GM12878 (cell line): Measurements from ENCODE around the gene C1orf50. TPM values are rescaled to one million over a fixed set of nuclear protein-coding genes. Genes with fewer than 3 reads are reported as not detected.
"Not testable (repeated sequence)": the region's sequence is repeated elsewhere in the genome, so short reads cannot be mapped to it uniquely, and the experiment has no call there.

Experiments
- ATAC-seq: fragments of 200-7000 bp; cut with Tn5 transposase; 3 replicates; pipeline ENCODE4 v1.9.1; 2020; ENCODE audit warnings: mild to moderate bottlenecking, moderate library complexity
- BruUV-seq: library from RNA; stranded (reverse); fragments of 400-500 nt; replicated peaks from 2 replicates; lab custom pipeline; 2021; lab: Mats Ljungman, UMichigan
- CTCF ChIA-PET: fragments of 300-600 bp; sonication (Branson Sonifier 250); formaldehyde crosslinking; extraction: SDS; loops from one replicate; lab custom pipeline; 2021; ENCODE audit warnings: inconsistent platforms; lab: Yijun Ruan, JAX
- POLR2A ChIA-PET: fragments of 350-600 bp; formaldehyde crosslinking; extraction: SDS; loops from one replicate; lab custom pipeline; 2021; ENCODE audit warnings: inconsistent platforms; lab: Charles Lee
- RAD21 ChIA-PET: fragments of 300-600 bp; sonication (Branson Sonifier 250); formaldehyde crosslinking; loops from one replicate; lab custom pipeline; 2023; ENCODE audit warnings: antibody characterized with exemption; ENCODE audit not compliant: unreplicated experiment; lab: Charles Lee
- SMC1A ChIA-PET: fragments of 300-600 bp; sonication (Branson Sonifier 250); formaldehyde crosslinking; loops from one replicate; lab custom pipeline; 2023; ENCODE audit not compliant: unreplicated experiment, uncharacterized antibody; lab: Charles Lee
- DNase-seq: peaks from one replicate; pipeline ENCODE4 v3.0.0-alpha.2; 2011; ENCODE audit warnings: low read depth, low spot score
- FAIRE-seq: peaks from 3 replicates; lab custom pipeline; 2011; peaks lifted over from hg19 to GRCh38; lab: Jason Lieb, UNC
- H2AFZ ChIP-seq: 2 replicates; pipeline ENCODE4 v1.6.0; 2011; ENCODE audit warnings: low read depth, low read length, control low read depth; ENCODE audit not compliant: control insufficient read depth
- H3K27ac ChIP-seq: 2 replicates; pipeline ENCODE4 v1.5.1; 2011; ENCODE audit warnings: control low read depth; ENCODE audit not compliant: control insufficient read depth, insufficient read depth
- H3K27me3 ChIP-seq, 2 experiments: replicated peaks in 1 of 2; 2 replicates each; pipeline versions ENCODE4 v1.6.0 to v1.6.1; 2011; ENCODE audit warnings: low read length in 1 of 2; ENCODE audit not compliant: control insufficient read depth in 2 of 2, insufficient read depth in 2 of 2
- H3K36me3 ChIP-seq, 2 experiments: 2 replicates each; pipeline ENCODE4 v1.5.1; 2011; ENCODE audit warnings: low read length in 1 of 2; ENCODE audit not compliant: control insufficient read depth in 2 of 2, insufficient read depth in 2 of 2
- H3K4me1 ChIP-seq: 2 replicates; pipeline ENCODE4 v1.6.1; 2011; ENCODE audit warnings: mild to moderate bottlenecking, low read length, moderate library complexity, mixed read lengths; ENCODE audit not compliant: control insufficient read depth, insufficient read depth
- H3K4me2 ChIP-seq: 2 replicates; pipeline ENCODE4 v1.6.0; 2011; ENCODE audit warnings: control low read depth; ENCODE audit not compliant: control insufficient read depth, insufficient read depth
- H3K4me3 ChIP-seq: fragments of 200-600 bp; sonication (generic); 2 replicates; pipeline ENCODE4 v1.5.1; 2016
- H3K79me2 ChIP-seq: 2 replicates; pipeline ENCODE4 v1.6.0; 2011; ENCODE audit warnings: low read length; ENCODE audit not compliant: control insufficient read depth, insufficient read depth
- H3K9ac ChIP-seq: 2 replicates; pipeline ENCODE4 v1.8.0; 2011; ENCODE audit warnings: low read length, control low read depth, mixed read lengths; ENCODE audit not compliant: control insufficient read depth, insufficient read depth
- H3K9me3 ChIP-seq: replicated peaks from 3 replicates; pipeline ENCODE4 v1.5.1; 2011; ENCODE audit warnings: mild to moderate bottlenecking, low read length; ENCODE audit not compliant: control insufficient read depth, insufficient read depth
- H4K20me1 ChIP-seq: 2 replicates; pipeline ENCODE4 v1.6.0; 2011; ENCODE audit not compliant: control insufficient read depth, insufficient read depth
- FOXK2 ChIP-seq: fragments of 450-650 bp; IDR thresholded peaks from 2 replicates; pipeline ENCODE4 v1.6.1; 2017; ENCODE audit warnings: mild to moderate bottlenecking, moderate library complexity
- MEF2B ChIP-seq: fragments of 450-650 bp; IDR thresholded peaks from 2 replicates; pipeline ENCODE4 v1.6.1; 2018; ENCODE audit warnings: mild to moderate bottlenecking, moderate library complexity; ENCODE audit not compliant: partially characterized antibody, poor library complexity, severe bottlenecking
- NFYB ChIP-seq: IDR thresholded peaks from 2 replicates; pipeline ENCODE4 v1.6.1; 2011; ENCODE audit warnings: low read depth, mild to moderate bottlenecking, low read length, improper control_type of control experiment, moderate library complexity; ENCODE audit not compliant: insufficient read depth
- YBX1 ChIP-seq: fragments of 450-650 bp; IDR thresholded peaks from 2 replicates; pipeline ENCODE4 v1.6.1; 2016; ENCODE audit warnings: antibody characterized with exemption
- WGBS: methylation state at CpG from one replicate; pipeline ENCODE4 v1.1.6; 2016; ENCODE audit warnings: low lambda C conversion rate; ENCODE audit not compliant: insufficient replicate concordance, insufficient coverage; ENCODE audit errors: missing lambda C conversion rate; 5-methylcytosine and 5-hydroxymethylcytosine counted together
- in situ Hi-C: fragments of 300-500 bp; cut with MboI; formaldehyde crosslinking; loops from 9 replicates; pipeline ENCODE4 v1.14.3; 2018; ENCODE audit warnings: mixed read lengths
- intact Hi-C: fragments of 100-400 bp; cut with micrococcal nuclease; formaldehyde crosslinking; loops from one replicate; pipeline ENCODE4 v1.14.2; 2022; ENCODE audit not compliant: unreplicated experiment
- polyA plus RNA-seq, 11 experiments: library from polyadenylated mRNA; depleted of rRNA in 4 of 11; unstranded in 6 of 11; stranded (reverse) in 5 of 11; fragments of >200 nt; fragmentation: Nextera tagmentation in 4 of 11; fragmentation: Illumina TruSeq in 1 of 11; extraction: Ambion mirVana in 4 of 11; extraction: Trizol in 1 of 11; gene quantifications; 1 replicate in 1 of 11; 2 replicates in 10 of 11; pipeline versions ENCODE4 v1.2.1 to v1.2.3, GENCODE V29; 2011 to 2016; ENCODE audit warnings: inconsistent platforms in 2 of 11, missing spikeins in 2 of 11, low read depth in 1 of 11
- total RNA-seq, 4 experiments: library from RNA; depleted of rRNA in 3 of 4; stranded (reverse); fragments of >200 nt in 3 of 4; fragmentation: Illumina TruSeq in 1 of 4; extraction: Trizol in 1 of 4; gene quantifications; 2 replicates each; pipeline versions ENCODE4 v1.2.1 to v1.2.3, GENCODE V29; 2013 to 2021
- TF ChIP-seq, protein P1 (sequence below): IDR thresholded peaks from 2 replicates; pipeline ENCODE4 v1.6.1; 2011; ENCODE audit warnings: borderline replicate concordance, low read depth, mild to moderate bottlenecking, moderate library complexity, mixed read lengths, low read length; ENCODE audit not compliant: insufficient read depth; ENCODE audit errors: extremely low read length

C1orf50 gene
- total and polyA plus RNA-seq, 10 of the 15 experiments (the other 5 are each of a cell fraction or from before 2014, with no cell fraction given), result 1.2 to 10.7 (median 6.7) TPM

- H3K79me2 ChIP-seq, result no peaks in the 10 kb centered on the region
- no peak overlapping the region for H3K4me3 ChIP-seq
- H4K20me1 ChIP-seq, result no peaks in the 10 kb centered on the region
- ChIA-PET CTCF (interaction anchor here (1.4 kb wide), 1 partner anchor 9 kb away, joined by 3 read pairs; no protein-coding TSS in a partner anchor), RAD21 (no interaction called here), SMC1A (no interaction called here), POLR2A (interaction anchor here (0.5 to 1.2 kb wide), 2 partner anchors 10 to 468 kb away, joined by 3 to 5 read pairs; partner anchors contain the start of gene ERMAP)
- H3K27me3 ChIP-seq, result no peaks in the 10 kb centered on the region
- H2AFZ ChIP-seq, result no peak overlapping the region
- H3K4me2 ChIP-seq, result no peak overlapping the region
- no peak overlapping the region for H3K9ac ChIP-seq
- no peak for FAIRE-seq
- H3K27ac ChIP-seq, result no peak overlapping the region
- no peaks in the 10 kb centered on the region for H3K9me3 ChIP-seq
- no TSS peak for BruUV-seq
- DNase-seq, result no peak
- in situ Hi-C loops, result no loop called here
- no peak for TF ChIP-seq NFYB
- TF ChIP-seq, protein P1, sequence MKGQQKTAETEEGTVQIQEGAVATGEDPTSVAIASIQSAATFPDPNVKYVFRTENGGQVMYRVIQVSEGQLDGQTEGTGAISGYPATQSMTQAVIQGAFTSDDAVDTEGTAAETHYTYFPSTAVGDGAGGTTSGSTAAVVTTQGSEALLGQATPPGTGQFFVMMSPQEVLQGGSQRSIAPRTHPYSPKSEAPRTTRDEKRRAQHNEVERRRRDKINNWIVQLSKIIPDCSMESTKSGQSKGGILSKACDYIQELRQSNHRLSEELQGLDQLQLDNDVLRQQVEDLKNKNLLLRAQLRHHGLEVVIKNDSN, result no peak
- 93% methylated on average over 5 of the region's 5 CpGs for WGBS
- intact Hi-C loops, result no loop called here
- no peak for ATAC-seq
- H3K4me1 ChIP-seq, result no peaks in the 10 kb centered on the region
- H3K36me3 ChIP-seq, result no peaks in the 10 kb centered on the region
Observed at GRCh38 chr1:42806593-42806992, 39.5 kb downstream of the C1orf50 start.

DNA sequence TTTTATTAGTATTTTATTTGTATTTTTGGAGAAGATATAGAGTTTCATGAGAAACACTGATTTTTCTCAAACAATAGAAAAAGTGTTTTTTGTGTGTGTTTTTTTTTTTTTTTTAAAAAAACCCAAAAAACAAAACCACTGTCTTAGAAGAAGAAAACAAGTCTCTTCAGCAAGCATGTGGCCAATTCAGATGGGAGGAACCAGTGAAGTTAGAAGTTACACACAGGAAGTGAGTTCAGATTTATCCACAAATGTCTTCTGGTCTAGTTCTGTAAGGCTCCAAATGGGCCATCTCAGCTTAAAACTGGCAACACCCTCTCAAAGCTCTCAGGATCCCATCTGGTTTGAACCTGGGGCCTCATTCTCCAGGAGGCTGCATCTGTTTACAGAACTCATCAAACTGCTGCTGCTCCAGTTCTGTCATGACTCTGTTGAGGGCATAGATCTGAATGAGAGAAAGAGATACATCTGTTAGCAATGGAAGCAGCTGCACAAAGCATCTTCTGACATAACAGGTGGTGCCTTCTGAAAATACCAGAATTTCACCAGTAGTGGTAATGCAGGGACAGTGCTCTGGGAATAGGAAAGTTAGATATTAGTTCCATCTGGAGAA lies 40.1 kb downstream of the C1orf50 start:
- ATAC-seq, result no peak
- TF ChIP-seq MEF2B (no peak), YBX1 (no peak), FOXK2 (no peak)
- CTCF ChIA-PET, result interaction anchor here (0.9 to 1.6 kb wide), 3 partner anchors 10 to 28 kb away, joined by 3 to 6 read pairs (median 4); partner anchors contain the start of genes ERMAP and SVBP
- Histone ChIP-seq H3K4me3 (no peak overlapping the region), H3K27me3 (no peaks in the 10 kb centered on the region), H3K4me1 (no peaks in the 10 kb centered on the region), H3K9me3 (no peaks in the 10 kb centered on the region), H2AFZ (no peak overlapping the region), H3K79me2 (no peaks in the 10 kb centered on the region), H3K27ac (no peak overlapping the region), H3K36me3 (no peaks in the 10 kb centered on the region), H3K9ac (no peak overlapping the region), H3K4me2 (no peak overlapping the region), H4K20me1 (no peaks in the 10 kb centered on the region)
- POLR2A ChIA-PET, result no interaction called here
- intact Hi-C loops (no loop called here), in situ Hi-C loops (no loop called here)
- DNase-seq, result no peak
- BruUV-seq, result no TSS peak
- no peak for FAIRE-seq
- SMC1A ChIA-PET, result interaction anchor here (0.8 to 1.4 kb wide), 4 partner anchors 21 to 106 kb away, joined by 3 to 5 read pairs (median 3); no protein-coding TSS in a partner anchor
- RAD21 ChIA-PET, result interaction anchor here (0.6 kb wide), 1 partner anchor 750 kb away, joined by 3 read pairs; no protein-coding TSS in a partner anchor

GRCh38 chr1:42814815-42815214 lies 47.8 kb downstream of the C1orf50 start:
- H3K4me3 ChIP-seq, H3K27me3 ChIP-seq, H3K27ac ChIP-seq, RAD21 ChIA-PET, H3K9ac ChIP-seq, DNase-seq, POLR2A ChIA-PET, intact Hi-C loops, H3K4me2 ChIP-seq, H3K36me3 ChIP-seq, H3K9me3 ChIP-seq, in situ Hi-C loops, FAIRE-seq, H3K79me2 ChIP-seq, H3K4me1 ChIP-seq, ATAC-seq, H4K20me1 ChIP-seq, BruUV-seq, H2AFZ ChIP-seq: not testable (repeated sequence)
- ChIA-PET CTCF (interaction anchor here (1.9 to 2.1 kb wide), 2 partner anchors 32 to 258 kb away, joined by 10 to 11 read pairs; partner anchors contain the start of gene ZNF691), SMC1A (interaction anchor here (1.7 to 2.1 kb wide), 2 partner anchors 98 to 259 kb away, joined by 7 to 8 read pairs; no protein-coding TSS in a partner anchor)
- 100% methylated on average over 1 of the region's 3 CpGs for WGBS
